Right renal pelvis (tissue), 4 donors: ENCODE results near the gene NAV2. TPM values are rescaled to one million over a fixed set of nuclear protein-coding genes. Genes with fewer than 3 reads are reported as not detected.

Experiments used
- DNase-seq, 4 donors: peaks; one replicate each; pipeline ENCODE4 v3.0.0-alpha.2; 2013; ENCODE audit warnings: low read depth in 4 of 4, low spot score in 3 of 4, missing footprints in 1 of 4
- polyA plus RNA-seq, 4 donors: library from polyadenylated mRNA; unstranded; fragments of 120-200 nt; gene quantifications; one replicate each; pipeline ENCODE4 v1.2.1, GENCODE V29; 2013; ENCODE audit not compliant: insufficient read length in 4 of 4

NAV2 gene
- polyA plus RNA-seq, 4 donors, result 33.2 to 55.2 (median 34.0) TPM

DNA sequence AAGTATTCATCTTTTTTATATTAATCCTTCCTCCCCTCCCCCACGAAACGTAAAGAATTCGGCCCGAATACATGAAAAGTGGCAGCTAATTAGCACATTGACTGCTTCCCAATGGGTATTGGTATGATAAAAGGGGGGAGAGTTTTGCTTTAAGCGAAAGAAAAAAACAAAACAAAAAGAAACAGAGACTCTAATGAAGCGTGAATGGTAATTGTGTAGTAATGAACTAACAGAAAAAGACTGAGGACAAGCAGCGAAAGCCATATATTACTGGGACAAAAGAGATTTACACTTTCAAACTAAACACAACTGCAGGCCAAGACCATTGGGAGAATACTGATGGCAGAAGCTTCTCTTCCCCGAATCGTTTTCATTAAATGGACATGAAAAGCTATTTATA, 445.1 kb downstream of the NAV2 start:
- no peak for DNase-seq

GRCh38 chr11:20158597-20159257, 446.1 kb downstream of the NAV2 start:
- DNase-seq, result peak; percentile 69 to 83 (median 74)

DNA sequence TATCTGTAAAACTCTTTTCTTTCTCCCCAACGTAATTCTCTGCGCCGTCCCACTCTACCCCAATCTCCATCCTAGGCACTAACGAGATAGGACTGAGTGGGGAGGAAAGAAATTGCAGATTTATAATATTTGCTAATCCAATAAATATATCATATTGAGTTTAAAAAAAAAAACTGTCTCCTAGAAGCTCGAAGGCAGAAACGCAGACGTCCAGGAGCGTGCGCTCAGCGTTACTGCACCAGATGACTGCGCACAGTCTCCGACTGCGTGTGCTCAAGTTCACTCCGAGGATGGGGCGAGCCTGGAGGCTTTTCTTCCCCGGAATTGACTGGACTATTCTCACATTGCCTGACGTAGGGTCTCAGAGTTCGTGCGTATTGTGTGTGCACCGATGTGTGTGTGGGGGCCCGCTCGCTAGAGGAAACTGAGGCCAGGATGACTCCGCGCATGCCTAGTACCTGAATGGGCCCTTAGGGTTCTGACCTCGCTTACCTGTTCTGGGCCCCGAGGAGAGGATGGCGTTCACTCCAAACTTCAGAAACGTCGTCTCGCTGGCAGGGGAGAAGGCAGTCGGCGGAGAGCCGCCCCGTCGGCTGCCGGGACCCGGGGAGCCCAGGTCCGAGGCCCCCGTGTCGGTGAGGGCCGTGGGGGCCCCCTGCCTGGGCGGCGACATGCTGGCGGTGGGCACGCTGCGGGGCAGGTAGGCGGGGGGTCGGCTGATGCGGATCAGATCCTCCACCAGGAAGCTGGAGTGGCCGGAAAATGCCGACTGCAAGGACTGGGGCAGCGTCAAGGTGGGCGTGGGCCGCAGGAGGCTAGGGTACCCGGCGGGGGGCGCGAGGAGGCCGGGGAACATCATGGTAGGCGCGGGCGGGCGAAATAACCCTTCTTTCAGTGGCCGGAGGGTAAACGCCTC, 447.1 kb downstream of the NAV2 start:
- no peak for DNase-seq

GRCh38 chr11:20160425-20161229, 448.0 kb downstream of the NAV2 start, which contains the start of gene DBX1:
DBX1 (minus strand) TSS chr11:20160475; CDS start chr11:20160324, 151 bp downstream.
- no peak for DNase-seq

- DNase-seq, result peak in 1 of 4 donors; percentile 5
Measured at GRCh38 chr11:20161230-20161918, 448.7 kb downstream of the NAV2 start.

DNA sequence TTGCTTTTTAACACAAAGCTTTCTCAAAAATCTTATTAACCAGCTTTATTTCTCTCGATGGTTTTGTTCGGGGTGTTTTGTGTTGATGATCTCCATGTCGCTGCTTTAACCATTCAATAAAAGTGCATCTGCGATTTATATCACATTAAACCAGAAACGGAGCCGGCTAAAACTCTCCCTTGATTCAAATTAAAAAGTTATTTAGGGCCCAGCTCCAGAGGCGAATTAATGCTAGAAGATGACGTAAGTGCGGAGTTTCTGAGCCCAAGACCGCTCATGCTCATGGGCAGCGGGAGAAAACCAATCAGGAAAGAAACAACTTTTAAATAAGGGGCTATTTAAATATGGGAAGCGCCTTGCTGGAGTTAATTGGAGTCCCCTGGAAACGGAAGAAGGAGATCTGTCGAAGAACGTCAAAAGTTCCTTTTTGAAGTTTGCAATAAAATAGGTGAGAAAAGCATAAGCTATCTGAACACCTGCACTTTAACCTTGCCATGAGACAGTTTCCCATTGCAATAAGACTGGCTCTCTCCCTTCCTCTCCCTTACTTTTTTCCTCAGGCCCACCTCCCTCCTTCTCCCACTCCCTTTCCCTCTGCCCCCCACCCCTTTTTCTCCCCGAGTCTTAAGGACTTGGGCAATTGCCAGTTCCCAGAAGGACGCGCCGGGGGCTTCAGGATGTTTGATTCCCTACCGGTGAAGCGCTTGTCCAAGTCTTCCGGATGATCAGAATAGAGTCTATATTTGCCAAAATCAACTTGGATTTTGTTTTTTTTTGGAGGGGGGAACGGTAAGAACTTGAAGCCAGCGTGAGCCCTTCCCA, 449.5 kb downstream of the NAV2 start:
- DNase-seq, result no peak

DNA sequence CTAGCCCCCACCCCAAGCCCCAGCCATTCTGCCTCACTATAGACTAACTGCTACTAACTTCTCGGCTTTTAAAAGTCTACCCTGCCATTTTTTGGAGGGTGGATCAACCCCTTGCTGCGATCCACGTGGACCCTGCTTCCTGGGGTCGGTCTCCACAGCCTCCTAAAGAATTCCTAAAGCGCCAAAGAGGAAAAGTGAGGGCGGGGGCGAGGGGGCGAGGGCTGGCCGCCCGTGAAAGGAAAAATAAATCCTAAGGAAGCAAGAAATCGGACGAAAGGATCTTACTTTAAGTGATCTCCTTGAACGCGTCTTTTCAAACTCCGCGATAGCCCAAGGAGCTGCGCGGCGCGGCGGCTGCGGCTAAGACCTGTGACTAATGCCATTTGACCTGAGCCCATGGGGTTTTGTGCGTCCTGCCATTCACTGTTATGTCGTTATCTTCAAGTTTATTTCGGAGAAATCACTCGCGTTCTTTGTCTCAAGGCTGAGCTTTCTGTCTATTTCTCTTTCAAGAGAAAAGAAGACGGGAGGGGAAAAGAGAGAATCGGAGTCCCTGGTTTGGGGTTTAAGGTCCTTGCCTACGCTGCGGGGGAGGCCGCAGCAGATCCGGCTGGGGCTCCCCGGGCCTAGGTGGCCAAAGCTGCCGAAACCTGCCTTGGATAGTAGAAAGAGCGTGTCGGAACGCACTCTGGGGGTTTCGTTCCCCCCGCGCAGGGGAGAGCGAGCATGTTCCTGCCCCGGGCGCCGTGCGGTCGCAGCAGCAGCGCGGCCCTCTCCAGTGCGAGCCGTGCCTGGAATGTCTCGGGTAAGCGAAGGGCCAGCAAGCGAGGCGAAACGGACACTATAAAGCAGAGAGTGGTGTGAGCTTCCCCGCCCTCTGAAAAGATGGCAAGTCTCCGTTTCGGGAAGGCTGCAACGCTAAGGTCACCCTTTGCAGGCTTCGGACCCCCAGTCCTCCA, 450.5 kb downstream of the NAV2 start:
- DNase-seq, result no peak

DNA sequence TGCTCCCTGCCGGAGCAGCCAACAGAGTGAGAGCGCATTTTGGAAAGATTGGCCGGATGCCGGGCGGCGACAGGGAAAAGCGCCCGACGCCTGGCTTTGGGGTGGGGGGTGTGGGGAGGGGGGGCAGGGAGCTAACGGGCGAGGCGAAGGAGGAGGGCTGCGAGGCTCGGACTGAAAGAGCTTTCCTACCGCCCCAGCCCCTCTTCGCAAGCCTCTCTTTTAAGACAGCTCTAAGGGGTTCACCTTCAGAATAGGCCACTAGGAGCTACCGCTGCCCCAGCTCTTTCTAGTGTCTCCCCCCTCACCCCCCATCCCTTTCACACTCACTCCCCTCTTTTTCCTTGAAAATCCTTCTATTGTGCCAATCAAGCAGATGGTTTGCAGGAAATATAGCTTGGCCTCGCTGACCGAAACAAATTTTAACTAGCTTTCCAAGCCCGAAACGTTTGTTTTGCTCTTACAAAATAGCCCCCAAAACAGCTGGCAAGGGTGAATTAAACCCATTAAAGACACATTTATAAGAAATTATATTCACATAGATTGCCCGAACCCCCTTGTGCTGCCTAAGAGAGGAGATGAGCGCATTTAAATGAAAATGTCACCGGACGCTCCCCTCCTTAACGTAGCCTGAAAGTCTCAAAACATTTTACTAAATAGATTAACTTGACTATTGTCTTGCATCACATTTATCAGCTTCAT, 451.3 kb downstream of the NAV2 start:
- DNase-seq, result no peak
